Stimulated activated naive CD4-positive, alpha-beta T cell (primary cell): ENCODE results near the gene EXOSC1.
"Not testable (repeated sequence)": the region's sequence is repeated elsewhere in the genome, so short reads cannot be mapped to it uniquely, and the experiment has no call there.

Experiments
- DNase-seq, 6 experiments: peaks; one replicate each; lab custom pipeline; 2025; lab: John Stamatoyannopoulos, UW

EXOSC1 gene

DNA sequence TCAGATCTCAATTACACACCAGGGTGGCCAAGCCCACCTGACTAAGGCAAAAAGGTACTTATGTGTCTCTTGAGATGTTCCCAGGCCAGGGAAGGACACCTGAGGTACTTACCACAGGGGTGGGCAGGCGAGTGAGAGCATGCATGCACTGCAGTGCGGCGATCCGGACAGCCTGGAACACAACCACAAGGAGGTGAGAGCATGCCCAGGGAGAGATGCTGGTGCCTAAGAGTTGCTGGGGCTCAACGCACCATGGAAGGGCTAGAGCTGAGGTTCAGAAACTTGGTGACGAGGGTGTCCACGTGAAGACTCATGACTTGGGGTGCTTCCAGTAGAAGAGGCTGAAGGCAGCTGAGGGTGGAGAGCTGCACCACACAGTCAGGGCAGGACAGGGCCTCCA is 13.3 kb upstream of the EXOSC1 start:
- DNase-seq = no peak

DNA sequence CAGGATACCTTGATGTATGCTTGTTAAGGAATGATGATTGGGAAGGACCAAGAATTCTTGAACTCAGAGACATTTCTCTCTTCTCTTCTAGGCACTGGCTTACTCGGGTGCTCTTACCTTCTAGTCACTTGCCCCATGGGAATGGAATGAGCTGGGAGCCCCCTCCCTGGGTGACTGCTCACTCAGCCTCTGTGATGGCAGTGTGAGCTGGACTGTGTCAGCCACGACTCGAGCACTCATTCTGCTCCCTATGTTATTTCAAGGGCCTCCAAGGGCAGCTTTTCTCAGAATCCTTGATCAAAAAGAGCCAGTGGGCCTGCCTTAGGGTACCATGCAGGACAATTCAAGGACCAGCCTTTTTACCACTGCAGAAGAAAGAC is 10.9 kb upstream of the EXOSC1 start:
- no peak for DNase-seq

DNA sequence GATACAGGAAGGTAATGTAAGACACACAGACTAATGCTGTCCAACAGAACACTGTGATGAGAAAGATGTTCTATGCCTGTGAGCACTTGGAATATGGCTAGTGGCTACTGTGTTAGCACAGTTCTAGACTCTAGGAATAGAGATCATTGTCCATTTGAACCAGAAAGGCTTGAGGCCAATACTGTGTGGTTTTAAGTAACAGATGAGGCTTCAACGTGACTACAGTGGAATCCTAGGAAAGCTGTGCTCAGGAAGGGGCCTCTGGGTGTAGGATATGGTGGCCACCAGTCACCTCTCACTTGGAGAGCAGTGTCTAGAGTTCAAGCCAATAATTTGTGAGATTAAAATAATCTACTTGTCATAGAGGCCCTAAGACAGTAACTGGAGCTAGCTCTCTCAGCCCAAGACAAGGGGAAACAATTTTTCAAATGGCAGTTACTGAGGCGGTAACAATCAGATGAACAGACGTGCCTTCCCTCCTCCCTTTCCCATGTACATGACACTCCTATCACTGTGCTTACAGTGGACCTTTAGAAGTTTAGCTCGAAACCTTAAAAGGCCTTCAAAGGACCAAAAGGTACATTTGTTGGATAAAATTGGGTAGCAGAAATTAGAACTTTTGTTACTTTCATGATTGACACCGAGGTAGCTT is 10.4 kb upstream of the EXOSC1 start:
- no peak for DNase-seq

DNA sequence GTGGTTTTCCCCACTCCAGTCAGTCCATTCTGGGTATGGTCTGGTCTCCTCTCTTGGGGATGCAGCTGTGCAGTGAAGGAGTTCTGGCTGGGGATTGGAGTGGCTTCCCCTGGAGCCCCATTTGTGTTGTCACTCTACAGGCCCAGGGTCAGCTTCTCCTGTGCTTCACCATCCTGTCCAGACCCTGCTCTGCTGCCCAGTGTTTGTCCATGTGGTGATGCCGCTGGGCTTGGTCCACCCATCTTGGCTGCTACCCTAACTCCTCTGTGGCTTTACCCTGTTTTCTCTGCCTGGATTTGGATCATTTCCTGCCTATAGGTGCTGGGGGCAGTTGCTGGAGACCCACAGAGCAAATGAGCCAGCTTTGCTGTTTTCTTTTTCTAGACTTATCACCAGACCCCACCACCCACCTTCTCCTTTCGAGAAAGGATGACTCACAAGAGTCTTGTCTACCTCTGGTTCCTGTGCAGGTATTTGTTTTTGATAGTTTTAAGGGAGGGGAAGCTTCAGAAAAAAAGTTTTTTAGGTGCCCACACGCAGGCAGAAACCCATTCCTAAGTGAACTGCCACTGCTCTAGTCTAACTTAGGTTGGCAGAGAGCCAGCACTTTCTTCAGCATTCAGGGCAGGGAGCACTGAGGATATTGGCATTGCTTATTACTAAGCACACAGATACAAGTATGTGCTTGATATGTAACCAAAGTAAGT is 8.7 kb upstream of the EXOSC1 start:
- DNase-seq = no peak

DNA sequence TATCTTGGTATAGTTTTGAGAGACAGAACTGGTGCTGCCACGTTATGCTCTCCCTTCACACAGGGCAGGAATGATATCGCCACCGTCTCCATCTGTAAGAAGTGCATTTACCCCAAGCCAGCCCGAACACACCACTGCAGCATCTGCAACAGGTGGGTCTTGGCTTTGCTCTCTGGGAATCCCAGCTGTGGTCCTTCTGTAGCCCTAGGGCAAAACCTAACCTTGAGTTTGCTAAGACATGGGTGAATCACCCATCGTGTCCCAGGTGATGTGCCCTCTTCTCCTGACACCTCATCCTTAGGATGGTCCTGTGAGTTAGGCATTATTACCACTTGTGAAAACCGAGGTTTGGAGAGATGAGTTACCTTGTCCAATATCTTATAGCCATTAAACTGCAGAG is 6.5 kb upstream of the EXOSC1 start:
- DNase-seq = no peak

DNA sequence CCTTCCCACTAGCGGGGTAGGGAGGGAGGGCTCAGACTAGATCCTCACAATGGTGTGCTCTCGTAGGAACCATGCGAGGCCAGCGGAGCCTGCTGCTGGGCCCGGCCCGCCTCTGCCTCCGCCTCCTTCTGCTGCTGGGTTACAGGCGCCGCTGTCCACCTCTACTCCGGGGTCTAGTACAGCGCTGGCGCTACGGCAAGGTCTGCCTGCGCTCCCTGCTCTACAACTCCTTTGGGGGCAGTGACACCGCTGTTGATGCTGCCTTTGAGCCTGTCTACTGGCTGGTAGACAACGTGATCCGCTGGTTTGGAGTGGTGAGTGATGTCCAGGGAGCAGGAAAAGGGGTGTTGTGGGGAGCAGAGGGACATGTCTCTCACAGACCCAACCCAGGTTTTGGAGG is 5.8 kb upstream of the EXOSC1 start:
- DNase-seq = no peak

DNA sequence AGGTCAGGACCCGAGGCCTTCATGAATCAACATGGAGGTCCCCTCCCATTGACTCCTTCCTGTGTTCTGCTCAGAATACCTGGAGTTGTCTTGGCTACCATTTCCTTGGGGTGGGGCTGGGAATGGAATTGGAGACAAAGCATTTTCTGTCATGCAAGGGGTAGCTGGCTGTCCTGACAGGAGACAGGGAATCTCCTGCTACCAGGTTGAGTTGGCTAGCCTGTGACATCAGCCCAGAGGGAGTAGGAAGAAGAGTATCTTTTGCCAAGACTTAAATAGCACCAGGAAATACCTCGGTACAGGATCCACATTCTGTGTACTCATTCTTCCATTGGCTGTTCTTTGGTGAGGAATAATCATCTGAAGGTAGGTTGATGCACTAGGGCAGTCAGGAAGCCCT is 5.0 kb upstream of the EXOSC1 start:
- no peak for DNase-seq

DNA sequence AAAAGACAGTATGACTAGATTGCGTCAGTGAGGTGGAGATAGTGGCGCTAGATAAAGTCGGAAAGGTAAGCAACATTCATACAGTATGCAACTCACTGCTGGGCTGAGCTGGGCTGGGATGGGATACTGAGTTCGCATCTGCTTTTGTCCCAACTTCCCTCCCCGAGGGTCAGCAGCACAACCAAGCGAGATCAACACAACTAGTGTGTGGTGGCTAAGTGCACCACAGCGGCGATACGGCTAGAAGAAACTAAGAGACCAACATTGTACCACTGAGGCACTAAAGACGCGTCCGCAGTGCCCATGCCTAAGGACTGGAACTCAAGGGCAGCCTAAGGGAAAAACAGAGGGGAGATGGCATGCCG is 467 bp downstream of the EXOSC1 start:
- no peak for DNase-seq

DNA sequence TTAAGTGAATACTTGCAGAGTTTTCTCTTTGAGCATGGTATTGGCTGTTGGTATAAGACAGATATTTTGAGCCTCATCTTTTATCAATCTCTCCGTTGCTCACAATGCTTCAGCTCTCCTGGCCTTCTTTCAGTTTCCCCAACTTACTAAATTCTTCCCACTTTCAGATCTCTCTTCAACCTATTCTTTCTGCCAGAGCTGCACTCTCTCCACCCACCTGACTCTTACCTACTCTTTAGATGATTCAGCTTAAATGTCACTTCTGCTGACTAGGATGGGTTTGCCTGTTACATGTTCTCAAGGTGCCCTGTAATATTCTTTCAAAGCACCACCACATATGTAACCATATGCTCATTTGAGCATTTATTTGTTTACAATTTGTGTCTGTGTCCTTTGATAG is 1.6 kb downstream of the EXOSC1 start:
- no peak for DNase-seq

DNA sequence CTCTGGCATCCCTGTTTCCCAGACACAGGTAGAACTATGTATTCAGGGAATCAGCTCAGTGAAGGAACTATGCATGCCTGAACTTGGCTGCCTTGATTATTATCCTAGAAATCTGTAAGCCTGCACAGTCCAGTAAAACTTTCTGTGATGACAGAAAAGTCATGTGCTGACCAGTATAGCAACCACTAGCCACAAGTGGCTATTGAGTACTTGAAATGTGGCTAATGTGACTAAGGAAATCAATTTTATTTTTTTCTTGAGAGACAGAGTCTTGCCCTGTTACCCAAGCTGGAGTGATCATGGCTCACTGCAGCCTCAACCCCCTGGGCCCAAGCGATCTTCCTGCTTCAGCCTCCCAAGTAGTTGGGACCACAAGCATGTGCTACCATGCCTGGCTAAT is 3.5 kb downstream of the EXOSC1 start:
- DNase-seq = no peak

DNA sequence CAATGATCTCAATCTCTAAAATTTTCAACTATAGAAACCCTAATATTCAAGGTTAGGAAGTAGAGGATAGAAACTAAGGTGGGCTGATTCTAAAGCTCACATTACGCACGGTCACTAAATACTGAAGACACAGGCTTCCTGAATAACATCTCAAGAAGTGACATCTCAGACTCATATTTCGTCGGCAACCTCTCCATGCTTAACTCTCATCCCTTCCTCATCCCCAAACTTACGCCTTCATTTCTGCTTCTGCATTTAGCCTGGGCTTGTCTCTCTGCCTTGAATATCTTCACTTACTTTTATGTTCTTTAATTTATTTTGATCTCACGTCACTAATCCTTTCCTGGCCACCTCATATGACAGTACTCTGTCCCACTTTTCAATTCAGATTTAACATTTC is 10.6 kb downstream of the EXOSC1 start:
- no peak for DNase-seq

DNA sequence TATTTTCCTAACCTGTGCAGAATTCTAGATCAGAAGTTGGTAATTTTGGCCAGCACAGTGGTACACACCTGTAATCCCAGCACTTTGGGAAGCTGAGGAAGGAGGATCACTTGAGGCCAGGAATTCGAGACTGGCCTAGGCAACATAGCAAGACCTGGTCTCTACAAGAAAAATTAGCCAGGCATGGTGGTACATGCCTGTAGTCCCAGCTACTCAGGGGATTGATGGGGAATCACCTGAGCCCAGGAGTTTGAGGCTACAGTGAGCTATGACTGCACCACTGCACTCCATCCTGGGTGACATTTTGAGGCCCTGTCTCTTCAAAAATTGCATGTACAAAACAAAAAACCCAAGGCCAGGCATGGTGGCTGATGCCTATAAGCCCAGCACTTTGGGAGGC is 11.2 kb downstream of the EXOSC1 start:
- no peak for DNase-seq

DNA sequence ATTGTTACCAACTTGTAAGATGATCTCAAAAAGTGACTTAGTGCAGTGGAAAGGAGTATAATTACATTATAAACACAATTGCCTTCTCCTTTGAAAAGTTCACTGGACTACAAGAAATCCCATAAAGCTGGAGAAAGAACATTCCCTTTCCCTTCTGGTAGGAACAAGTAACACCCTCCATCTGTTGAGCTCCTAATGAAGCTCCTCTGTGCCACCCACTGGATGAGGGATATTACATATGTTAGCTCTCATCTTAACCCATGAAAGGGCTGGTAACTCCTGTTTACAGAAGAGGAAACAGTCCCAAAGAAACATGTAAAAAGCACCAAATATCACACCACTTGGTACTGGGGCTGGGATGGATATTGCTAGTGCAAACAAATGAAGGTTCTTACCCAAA is 11.8 kb downstream of the EXOSC1 start:
- no peak for DNase-seq

DNA sequence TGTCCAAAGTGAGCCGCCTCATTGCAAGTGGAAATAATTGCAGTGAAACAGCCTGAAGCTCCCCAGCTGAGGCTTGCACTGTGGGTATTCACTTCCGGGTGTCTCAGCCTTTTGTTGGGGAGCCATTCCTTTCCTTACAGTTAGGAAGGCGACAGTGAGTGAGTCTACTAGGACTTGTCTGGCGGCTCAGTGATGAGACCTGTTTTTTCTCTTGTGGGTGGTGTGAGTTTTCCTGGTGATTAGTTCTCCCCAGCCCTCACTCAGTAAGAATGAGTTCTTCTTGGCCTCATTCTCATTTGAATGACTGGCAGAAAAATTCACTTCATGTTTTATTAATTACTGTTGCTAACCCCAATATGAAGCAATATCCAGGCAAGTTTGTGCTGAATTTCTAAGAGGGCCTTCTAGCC is 17.2 kb downstream of the EXOSC1 start:
- no peak for DNase-seq

DNA sequence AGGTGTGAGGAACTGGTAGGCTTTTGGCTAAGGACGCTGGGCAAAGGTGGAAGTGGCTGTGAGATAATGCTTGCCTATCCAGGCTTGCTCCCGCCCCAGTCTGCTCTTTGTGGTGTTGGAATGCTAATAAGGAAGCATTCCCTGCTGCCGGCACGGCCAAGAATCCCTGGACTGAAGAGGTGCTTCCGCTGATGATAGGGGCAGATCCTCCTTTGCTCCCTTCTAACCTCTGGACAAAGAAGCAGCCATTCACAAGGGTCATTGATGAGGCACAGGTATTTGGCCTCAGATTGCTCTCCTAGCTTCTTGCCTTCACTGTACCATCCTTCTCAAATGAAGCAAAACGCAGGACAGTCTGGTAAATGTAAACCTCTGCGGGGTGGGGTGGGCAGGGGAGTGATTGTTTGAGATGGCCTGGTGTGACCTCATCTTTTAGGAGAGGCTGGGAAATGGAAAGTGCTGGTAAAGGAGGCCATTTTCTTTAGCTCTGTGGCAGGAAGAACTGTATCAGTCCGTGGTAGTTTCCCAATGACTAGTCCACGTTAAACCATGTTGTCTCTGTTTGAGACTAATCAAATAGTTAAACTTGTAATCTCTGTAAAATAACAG is 18.1 kb downstream of the EXOSC1 start:
- DNase-seq = no peak

DNA sequence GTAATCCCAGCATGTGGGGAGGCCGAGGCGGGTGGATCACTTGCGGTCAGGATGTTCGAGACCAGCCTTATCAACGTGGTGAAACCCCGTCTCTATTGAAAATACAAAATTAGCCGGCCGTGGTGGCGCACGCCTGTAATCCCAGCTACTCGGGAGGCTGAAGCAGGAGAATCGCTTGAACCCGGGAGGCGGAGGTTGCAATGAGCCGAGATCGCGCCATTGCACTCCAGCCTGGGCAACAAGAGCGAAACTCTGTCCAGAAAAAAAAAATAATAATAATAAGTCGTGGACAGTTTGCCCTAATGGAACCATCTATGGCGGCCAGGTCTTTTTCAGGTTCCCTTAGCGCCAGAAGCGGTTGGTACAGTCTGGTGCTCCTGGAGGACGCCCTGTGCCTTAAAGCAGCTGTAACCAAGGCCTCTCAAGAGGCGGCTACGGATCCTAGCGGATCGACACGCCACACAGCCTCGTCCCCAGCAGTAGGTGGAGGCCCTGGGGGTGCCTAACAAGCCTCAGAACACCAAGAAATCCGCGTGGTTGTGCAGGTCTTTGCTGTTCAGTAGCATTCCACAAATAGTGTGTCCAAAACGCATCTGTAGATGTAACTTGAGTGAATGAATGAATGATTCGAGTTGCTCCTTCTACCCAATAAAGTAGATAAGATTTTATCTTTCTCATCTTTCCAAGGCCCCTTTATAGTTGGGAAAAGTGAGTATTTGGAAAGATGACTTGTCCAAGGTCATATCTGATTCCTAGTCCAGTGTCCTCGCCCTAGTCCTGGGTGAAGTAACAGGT is 18.8 kb downstream of the EXOSC1 start:
- DNase-seq = no peak

DNA sequence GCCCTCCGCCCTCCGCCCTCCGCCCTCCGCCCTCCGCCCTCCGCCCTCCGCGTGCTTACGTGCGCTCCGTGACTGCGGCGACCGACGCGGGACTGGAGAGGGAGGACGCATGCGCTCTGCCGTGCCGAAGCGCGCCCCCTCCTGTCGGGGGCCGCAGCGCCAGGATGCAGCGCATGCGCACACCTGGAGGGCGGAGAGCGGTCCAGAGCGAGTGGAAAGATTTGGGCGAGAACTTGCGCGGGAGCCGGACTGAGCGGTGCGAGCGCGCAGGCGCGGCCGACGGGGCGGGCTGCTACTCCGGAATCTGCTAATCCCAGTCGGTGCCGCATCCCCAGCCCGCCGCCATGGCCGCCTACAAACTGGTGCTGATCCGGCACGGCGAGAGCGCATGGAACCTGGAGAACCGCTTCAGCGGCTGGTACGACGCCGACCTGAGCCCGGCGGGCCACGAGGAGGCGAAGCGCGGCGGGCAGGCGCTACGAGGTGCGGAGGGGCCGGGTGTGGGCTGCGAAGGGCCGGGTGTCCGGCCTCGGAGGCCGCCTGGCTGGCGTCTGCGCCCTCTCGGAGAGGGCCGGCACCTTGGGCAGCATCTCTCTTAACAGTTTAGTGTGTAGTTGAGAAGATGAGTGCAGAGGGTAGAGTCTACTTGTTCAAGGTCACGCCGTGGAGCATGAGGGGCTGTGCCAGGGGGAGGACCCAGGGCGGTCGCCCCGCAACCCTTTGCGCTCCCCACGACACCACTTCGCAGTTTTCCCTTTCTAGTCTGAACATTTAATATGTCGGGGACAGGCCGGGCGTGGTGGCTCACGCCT is 19.6 kb downstream of the EXOSC1 start, which contains the start of gene PGAM1:
PGAM1 (plus strand) TSS at position 228 of the 812 bp plus-strand sequence; CDS start at position 345, 117 bp downstream.
- peak; percentile 88 to 97 (median 94) for DNase-seq

DNA sequence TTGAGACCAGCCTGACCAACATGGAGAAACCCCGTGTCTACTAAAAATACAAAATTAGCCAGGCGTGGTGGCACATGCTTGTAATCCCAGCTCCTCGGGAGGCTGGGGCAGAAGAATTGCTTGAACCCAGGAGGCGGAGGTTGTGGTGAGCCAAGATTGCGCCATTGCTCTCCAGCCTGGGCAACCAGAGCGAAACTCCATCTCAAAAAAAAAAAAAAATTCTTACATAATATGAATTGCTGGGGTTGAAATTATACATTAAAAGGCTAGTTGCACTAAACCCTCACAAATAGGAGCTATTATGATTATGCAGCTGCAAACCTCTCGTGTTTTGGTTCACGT is 22.1 kb downstream of the EXOSC1 start:
- DNase-seq = not testable (repeated sequence)

DNA sequence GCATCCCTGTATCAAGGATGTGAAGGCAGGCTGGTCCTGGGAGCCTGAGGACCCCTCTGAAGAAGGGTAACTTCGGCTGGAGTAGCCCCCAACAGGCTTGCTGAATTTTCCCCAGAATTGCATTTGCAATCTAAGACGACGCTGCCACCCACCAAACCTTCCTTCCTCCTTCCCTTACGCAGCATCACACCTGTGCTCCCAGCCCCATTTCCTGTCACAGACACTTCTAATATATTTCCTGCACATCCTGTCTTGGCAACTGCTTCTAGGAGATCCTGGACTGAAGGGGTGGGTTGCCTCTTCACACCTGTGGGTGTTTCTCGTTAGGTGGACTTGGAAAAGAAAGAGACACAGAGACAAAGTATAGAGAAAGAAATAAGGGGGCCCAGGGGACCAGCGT is 29.2 kb downstream of the EXOSC1 start:
- DNase-seq = no peak

DNA sequence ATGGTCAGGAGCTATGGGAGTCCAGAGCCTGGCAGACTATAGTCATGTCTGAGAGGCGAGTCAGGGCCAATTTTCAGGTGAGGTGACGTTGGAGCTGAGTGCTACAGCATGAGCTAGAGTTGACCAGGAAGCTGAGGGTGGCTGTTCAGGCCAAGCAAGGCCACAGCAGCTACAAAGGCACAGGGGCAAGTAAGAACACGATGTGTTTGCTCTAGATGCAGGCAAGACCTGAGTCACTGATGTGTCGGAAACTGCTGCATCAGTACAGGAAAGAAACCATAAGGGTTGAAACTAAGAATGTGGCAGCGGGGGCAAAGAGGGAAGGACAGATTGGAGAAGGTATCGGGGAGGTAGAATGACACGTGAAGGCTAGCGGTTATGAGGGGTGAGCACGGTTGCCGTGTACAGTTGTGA is 32.9 kb downstream of the EXOSC1 start:
- DNase-seq = no peak

DNA sequence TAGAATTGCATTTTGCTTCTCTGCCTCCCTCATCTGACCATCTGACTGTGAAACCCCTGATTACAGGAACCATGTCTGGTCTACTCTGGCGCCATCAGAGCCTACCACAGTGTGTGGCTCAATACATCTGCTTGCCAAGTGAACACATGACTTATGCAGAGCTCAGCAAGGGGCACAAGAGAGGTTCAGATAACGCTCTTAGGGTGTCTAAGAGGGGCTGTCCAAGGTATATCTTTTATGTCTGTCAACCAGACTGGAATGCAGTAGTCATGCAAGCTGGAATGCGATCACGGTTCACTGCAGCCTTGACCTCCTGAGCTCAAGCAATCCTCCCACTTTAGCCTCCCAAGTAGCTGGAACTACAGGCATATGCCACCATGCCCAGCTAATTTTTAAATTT is 34.4 kb downstream of the EXOSC1 start:
- no peak for DNase-seq

DNA sequence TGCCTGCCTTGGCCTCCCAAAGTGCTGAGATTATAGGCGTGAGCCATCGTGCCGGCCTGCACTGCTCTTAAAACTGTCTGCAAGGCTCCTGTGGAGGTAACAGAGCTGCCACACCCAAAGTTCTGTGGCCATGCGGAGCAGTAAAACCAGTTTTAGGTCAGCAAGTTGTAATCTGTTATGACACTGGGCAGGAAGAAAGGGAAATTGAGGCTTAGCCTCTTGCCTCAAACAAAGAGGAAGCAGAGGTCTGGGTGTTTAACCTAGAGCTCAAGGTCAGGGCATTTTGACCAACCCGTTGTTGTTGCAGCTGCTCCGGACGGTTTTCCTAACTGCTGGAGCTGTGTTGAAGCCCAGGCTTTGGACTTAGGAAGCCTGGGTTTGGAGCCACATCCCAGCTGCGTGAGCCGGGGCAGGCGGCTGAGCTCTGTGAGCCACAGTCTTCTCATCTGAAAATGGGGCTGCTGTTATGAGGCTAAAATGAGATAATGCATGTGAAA is 37.3 kb downstream of the EXOSC1 start:
- DNase-seq = no peak
